Sigmoid colon (tissue), 4 donors: Measurements from ENCODE around the gene GLP2R.

Experiments
- EP300 ChIP-seq, 4 donors: sonication (generic); formaldehyde crosslinking; IDR thresholded peaks; one replicate each; pipeline ENCODE4 v1.6.1; 2017; ENCODE audit warnings: antibody characterized with exemption in 4 of 4
- POLR2A ChIP-seq, 2 donors: fragments of 450-650 bp; IDR thresholded peaks; one replicate each; pipeline ENCODE4 v1.6.1; 2016; ENCODE audit warnings: antibody characterized with exemption in 2 of 2, mild to moderate bottlenecking in 2 of 2, moderate library complexity in 2 of 2
- POLR2AphosphoS5 ChIP-seq, 4 donors: sonication (generic); formaldehyde crosslinking; IDR thresholded peaks; one replicate each; pipeline ENCODE4 v1.6.1; 2017; ENCODE audit warnings: antibody characterized with exemption in 4 of 4
- TF ChIP-seq, protein P1 (sequence below), 4 experiments: fragments of 450-650 bp in 3 of 4; fragments of 200-600 bp in 1 of 4; IDR thresholded peaks; one replicate each; pipeline ENCODE4 v1.5.1; 2016 to 2019; ENCODE audit warnings: antibody characterized with exemption in 4 of 4, mild to moderate bottlenecking in 3 of 4, moderate library complexity in 2 of 4

GRCh38 chr17:9902120-9902519 is 76.4 kb downstream of the GLP2R start:
- TF ChIP-seq, protein P1, sequence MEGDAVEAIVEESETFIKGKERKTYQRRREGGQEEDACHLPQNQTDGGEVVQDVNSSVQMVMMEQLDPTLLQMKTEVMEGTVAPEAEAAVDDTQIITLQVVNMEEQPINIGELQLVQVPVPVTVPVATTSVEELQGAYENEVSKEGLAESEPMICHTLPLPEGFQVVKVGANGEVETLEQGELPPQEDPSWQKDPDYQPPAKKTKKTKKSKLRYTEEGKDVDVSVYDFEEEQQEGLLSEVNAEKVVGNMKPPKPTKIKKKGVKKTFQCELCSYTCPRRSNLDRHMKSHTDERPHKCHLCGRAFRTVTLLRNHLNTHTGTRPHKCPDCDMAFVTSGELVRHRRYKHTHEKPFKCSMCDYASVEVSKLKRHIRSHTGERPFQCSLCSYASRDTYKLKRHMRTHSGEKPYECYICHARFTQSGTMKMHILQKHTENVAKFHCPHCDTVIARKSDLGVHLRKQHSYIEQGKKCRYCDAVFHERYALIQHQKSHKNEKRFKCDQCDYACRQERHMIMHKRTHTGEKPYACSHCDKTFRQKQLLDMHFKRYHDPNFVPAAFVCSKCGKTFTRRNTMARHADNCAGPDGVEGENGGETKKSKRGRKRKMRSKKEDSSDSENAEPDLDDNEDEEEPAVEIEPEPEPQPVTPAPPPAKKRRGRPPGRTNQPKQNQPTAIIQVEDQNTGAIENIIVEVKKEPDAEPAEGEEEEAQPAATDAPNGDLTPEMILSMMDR (IDR thresholded peaks at IDR 0.05) = no peak
- TF ChIP-seq POLR2AphosphoS5 (IDR thresholded peaks at IDR 0.05) = no peak
- no peak for TF ChIP-seq POLR2A (IDR thresholded peaks at IDR 0.05)
- TF ChIP-seq EP300 (IDR thresholded peaks at IDR 0.05) = no peak
